Esophagus squamous epithelium (tissue), 5 donors: Measurements from ENCODE around the gene FALEC. TPM values are rescaled to one million over a fixed set of nuclear protein-coding genes. Genes with fewer than 3 reads are reported as not detected.

Experiments used
- DNase-seq: peaks from one replicate; lab custom pipeline; 2025; lab: John Stamatoyannopoulos, UW
- H3K27ac ChIP-seq, 4 donors: fragments of 200-600 bp; sonication (generic); one replicate each; pipeline ENCODE4 v1.5.1; 2016 to 2019; ENCODE audit warnings: mild to moderate bottlenecking in 1 of 4
- H3K27me3 ChIP-seq, 4 donors: fragments of 200-600 bp; sonication (generic); 1 replicate in 3 of 4; 2 replicates in 1 of 4; pipeline versions ENCODE4 v1.5.1 to v1.6.0; 2017 to 2021; ENCODE audit warnings: antibody characterized with exemption in 1 of 4
- H3K36me3 ChIP-seq, 3 donors: fragments of 200-600 bp; sonication (generic); one replicate each; pipeline ENCODE4 v1.5.1; 2016 to 2019
- H3K4me1 ChIP-seq, 3 donors: fragments of 200-600 bp; sonication (generic); one replicate each; pipeline ENCODE4 v1.5.1; 2017 to 2019
- H3K4me3 ChIP-seq, 4 donors: fragments of 200-600 bp; sonication (generic); 1 replicate in 3 of 4; 2 replicates in 1 of 4; pipeline ENCODE4 v1.5.1; 2016 to 2019; ENCODE audit warnings: mild to moderate bottlenecking in 2 of 4, moderate library complexity in 1 of 4
- H3K9me3 ChIP-seq, 3 donors: fragments of 200-600 bp; sonication (generic); one replicate each; pipeline ENCODE4 v1.5.1; 2016 to 2019
- CTCF ChIP-seq, 6 experiments: fragments of 450-650 bp in 4 of 6; fragments of 200-600 bp in 2 of 6; sonication (generic) in 2 of 6; IDR thresholded peaks; one replicate each; pipeline ENCODE4 v1.5.1; 2016 to 2019; ENCODE audit warnings: antibody characterized with exemption in 6 of 6, mild to moderate bottlenecking in 4 of 6, moderate library complexity in 4 of 6
- POLR2A ChIP-seq, 4 donors: fragments of 450-650 bp; IDR thresholded peaks; one replicate each; pipeline ENCODE4 v1.6.1; 2017; ENCODE audit warnings: antibody characterized with exemption in 4 of 4, mild to moderate bottlenecking in 4 of 4, moderate library complexity in 3 of 4
- WGBS, 2 donors: methylation state at CpG; one replicate each; pipeline ENCODE4 v1.1.5; 2018; 5-methylcytosine and 5-hydroxymethylcytosine counted together
- intact Hi-C: fragments of 100-400 bp; cut with DNase I; formaldehyde crosslinking; loops from one replicate; pipeline ENCODE4 v1.15.0; 2022
- total RNA-seq, 4 donors: library from RNA; depleted of rRNA; stranded (reverse); fragments of >200 nt; gene quantifications; one replicate each; pipeline ENCODE4 v1.1.0, GENCODE V29; 2016
- donor health status: DM: yes; HTN: yes; CAD: no.

Gene FALEC
- total RNA-seq, 4 donors from 2014 or later, result 3.6 TPM; not detected in 3

- intact Hi-C loops, result no loop called here
- TF ChIP-seq POLR2A (IDR thresholded peaks at IDR 0.05) (no peak), CTCF (IDR thresholded peaks at IDR 0.05) (no peak)
- Histone ChIP-seq H3K36me3 (no peaks in the 10 kb centered on the region), H3K27ac (no peak overlapping the region), H3K27me3 (no peaks in the 10 kb centered on the region), H3K4me1 (peaks cover 0 to 24% (median 10%) of the 10 kb centered on the region in 3 donors), H3K9me3 (no peaks in the 10 kb centered on the region), H3K4me3 (no peak overlapping the region)
- DNase-seq, result no peak
- WGBS, 2 donors, result 86% methylated on average over 3 of the region's 3 CpGs
Observed at GRCh38 chr1:150525348-150525747, 9.8 kb downstream of the FALEC start.

GRCh38 chr1:150528196-150528595, 12.6 kb downstream of the FALEC start:
- DNase-seq, result no peak
- peaks cover 12 to 41% (median 19%) of the 10 kb centered on the region in 3 donors for H3K4me1 ChIP-seq
- 41 to 69% methylated on average over 1 of the region's 1 CpG for WGBS, 2 donors
- no peaks in the 10 kb centered on the region for H3K27me3 ChIP-seq
- H3K9me3 ChIP-seq, result no peaks in the 10 kb centered on the region
- H3K36me3 ChIP-seq, result no peaks in the 10 kb centered on the region
- intact Hi-C loops, result no loop called here
- peak overlapping the region in 3 of 4 donors; percentile 52 to 87 (median 85) for H3K27ac ChIP-seq
- TF ChIP-seq POLR2A (IDR thresholded peaks at IDR 0.05) (no peak), CTCF (IDR thresholded peaks at IDR 0.05) (no peak)
- no peak overlapping the region for H3K4me3 ChIP-seq

GRCh38 chr1:150529017-150529416, 13.5 kb downstream of the FALEC start:
- Histone ChIP-seq H3K4me3 (no peak overlapping the region), H3K4me1 (peaks cover 16 to 49% (median 28%) of the 10 kb centered on the region in 3 donors), H3K27ac (peak overlapping the region; percentile 73 to 87 (median 80)), H3K27me3 (no peaks in the 10 kb centered on the region), H3K9me3 (no peaks in the 10 kb centered on the region), H3K36me3 (no peaks in the 10 kb centered on the region)
- 12 to 28% methylated on average over 4 of the region's 4 CpGs for WGBS, 2 donors
- TF ChIP-seq POLR2A (IDR thresholded peaks at IDR 0.05) (no peak), CTCF (IDR thresholded peaks at IDR 0.05) (no peak)
- DNase-seq, result no peak
- intact Hi-C loops, result no loop called here

GRCh38 chr1:150530491-150531159, 15.1 kb downstream of the FALEC start:
- Histone ChIP-seq H3K4me3 (no peak overlapping the region), H3K4me1 (peaks cover 21 to 63% (median 32%) of the 10 kb centered on the region in 3 donors), H3K36me3 (no peaks in the 10 kb centered on the region), H3K27ac (peak overlapping the region in 1 of 4 donors; percentile 90), H3K9me3 (no peaks in the 10 kb centered on the region), H3K27me3 (no peaks in the 10 kb centered on the region)
- no peak for DNase-seq
- no peak for TF ChIP-seq POLR2A (IDR thresholded peaks at IDR 0.05)
- no peak for TF ChIP-seq CTCF (IDR thresholded peaks at IDR 0.05)
- intact Hi-C loops, result loop anchor here (10.0 kb wide), 1 partner anchor 66 kb away; no protein-coding TSS in a partner anchor
- WGBS, 2 donors, result 93 to 95% methylated on average over 13 to 14 of the region's 14 CpGs

- Histone ChIP-seq H3K27ac (peak overlapping the region; percentile 76 to 90 (median 80)), H3K4me3 (no peak overlapping the region), H3K9me3 (no peaks in the 10 kb centered on the region), H3K36me3 (no peaks in the 10 kb centered on the region), H3K27me3 (no peaks in the 10 kb centered on the region), H3K4me1 (peaks cover 21 to 69% (median 38%) of the 10 kb centered on the region in 3 donors)
- 52 to 68% methylated on average over 3 to 5 of the region's 5 CpGs for WGBS, 2 donors
- intact Hi-C loops, result loop anchor here (10.0 kb wide), 1 partner anchor 68 kb away; no protein-coding TSS in a partner anchor
- no peak for TF ChIP-seq CTCF (IDR thresholded peaks at IDR 0.05)
- no peak for TF ChIP-seq POLR2A (IDR thresholded peaks at IDR 0.05)
- no peak for DNase-seq
Observed at GRCh38 chr1:150532860-150533259, 17.3 kb downstream of the FALEC start.
